ENCODE results near the gene DMRTA1.

- TF ChIP-seq CTCF (IDR thresholded peaks at IDR 0.05; ENCODE audit: low read depth, low read length, missing input control) = no peak
- TF ChIP-seq ZBTB33 (IDR thresholded peaks at IDR 0.05) = no peak
- TF ChIP-seq YY1 (IDR thresholded peaks at IDR 0.05) = no peak
- TF ChIP-seq MAX (IDR thresholded peaks at IDR 0.05) = no peak
- no peak for TF ChIP-seq ATF3 (IDR thresholded peaks at IDR 0.05)
- TF ChIP-seq RAD21 (IDR thresholded peaks at IDR 0.05) = no peak
- no peak for TF ChIP-seq SP1 (IDR thresholded peaks at IDR 0.05)
- TF ChIP-seq FOXA2 (IDR thresholded peaks at IDR 0.05) = no peak
- TF ChIP-seq TAF1 (conservative IDR thresholded peaks at IDR 0.05) = no peak
- TF ChIP-seq EGR1 (IDR thresholded peaks at IDR 0.05; ENCODE audit: low read depth in 2 of 2) = no peak
- peak in 1 of 2 donors; percentile 4 for TF ChIP-seq JUND (IDR thresholded peaks at IDR 0.05)
- TF ChIP-seq REST (IDR thresholded peaks at IDR 0.05) = no peak
Observed at GRCh38 chr9:22454016-22454415, 7.4 kb downstream of the DMRTA1 start.
